ENCODE measurements around the gene SRSF1.

Gene SRSF1

GRCh38 chr17:57971572-57971971 is 35.5 kb downstream of the SRSF1 start:
- H3K4me3 ChIP-seq (ENCODE audit: low read length): no peak overlapping the region

DNA sequence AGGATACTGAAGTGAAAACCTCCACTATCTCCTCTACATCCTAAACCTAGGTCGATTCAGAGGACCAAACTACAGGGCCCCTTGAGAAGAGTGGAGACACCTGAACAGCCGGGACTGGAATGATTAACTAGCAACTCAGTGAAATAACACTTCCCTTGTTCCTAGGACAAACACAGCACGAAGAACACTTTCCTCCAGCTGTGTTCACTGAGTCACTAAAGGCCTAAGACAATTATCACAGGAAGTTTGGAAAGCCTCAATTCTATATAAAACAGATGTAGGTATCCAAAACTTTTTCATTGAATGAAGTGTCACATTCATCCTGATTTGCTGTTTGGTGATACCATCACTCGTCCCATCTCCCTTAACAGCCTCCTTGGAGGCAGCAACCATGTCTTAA is 36.3 kb downstream of the SRSF1 start:
- Histone ChIP-seq H3K27ac (ENCODE audit: low read length) (no peak overlapping the region), H3K36me3 (replicated peaks; ENCODE audit: insufficient read depth, low read length) (no peaks in the 10 kb centered on the region), H3K79me2 (ENCODE audit: low read length) (no peaks in the 10 kb centered on the region), H3K9me3 (replicated peaks; ENCODE audit: insufficient read depth, low read length) (no peaks in the 10 kb centered on the region), H3K27me3 (replicated peaks; ENCODE audit: insufficient read depth, low read length) (peaks cover 8% of the 10 kb centered on the region; the same call in 1 of the 2 replicates), H2AFZ (ENCODE audit: low read length) (no peak overlapping the region), H4K20me1 (ENCODE audit: insufficient read depth, low read length) (no peaks in the 10 kb centered on the region), H3K4me3 (ENCODE audit: low read length) (no peak overlapping the region), H3K9me2 (replicated peaks; ENCODE audit: insufficient read depth, low read length) (no peaks in the 10 kb centered on the region), H3K9ac (ENCODE audit: low read length) (no peak overlapping the region), H3F3A (ENCODE audit: insufficient read depth, low read length) (no peaks in the 10 kb centered on the region), H3K4me1 (ENCODE audit: low read length) (no peaks in the 10 kb centered on the region), H3K4me2 (ENCODE audit: low read depth, low read length) (no peak overlapping the region)
- DNase-seq: no peak
- TF ChIP-seq EZH2 (optimal IDR thresholded peaks at IDR 0.05; ENCODE audit: low read depth, low read length): no peak
- TF ChIP-seq EZH2phosphoT487 (IDR thresholded peaks at IDR 0.05; ENCODE audit: low read length): no peak
- TF ChIP-seq CTCF (IDR thresholded peaks at IDR 0.05; ENCODE audit: low read length): no peak

More at GRCh38 chr17:57971572-57971971, 35.5 kb downstream of the SRSF1 start:
- TF ChIP-seq CTCF (IDR thresholded peaks at IDR 0.05; ENCODE audit: low read length) (no peak), EZH2 (optimal IDR thresholded peaks at IDR 0.05; ENCODE audit: low read depth, low read length) (no peak), EZH2phosphoT487 (IDR thresholded peaks at IDR 0.05; ENCODE audit: low read length) (no peak)
- peaks cover 8% of the 10 kb centered on the region; the same call in 1 of the 2 replicates for H3K27me3 ChIP-seq (replicated peaks; ENCODE audit: insufficient read depth, low read length)
- no peaks in the 10 kb centered on the region; the same call in 1 of the 2 replicates for H3K36me3 ChIP-seq (replicated peaks; ENCODE audit: insufficient read depth, low read length)
- no peaks in the 10 kb centered on the region for H4K20me1 ChIP-seq (ENCODE audit: insufficient read depth, low read length)
- no peak overlapping the region for H3K27ac ChIP-seq (ENCODE audit: low read length)
- no peaks in the 10 kb centered on the region for H3K9me2 ChIP-seq (replicated peaks; ENCODE audit: insufficient read depth, low read length)
- no peaks in the 10 kb centered on the region for H3F3A ChIP-seq (ENCODE audit: insufficient read depth, low read length)
- H3K9ac ChIP-seq (ENCODE audit: low read length): no peak overlapping the region
- no peak overlapping the region for H2AFZ ChIP-seq (ENCODE audit: low read length)
- DNase-seq: no peak
- H3K9me3 ChIP-seq (replicated peaks; ENCODE audit: insufficient read depth, low read length): no peaks in the 10 kb centered on the region
- no peaks in the 10 kb centered on the region for H3K79me2 ChIP-seq (ENCODE audit: low read length)
- H3K4me2 ChIP-seq (ENCODE audit: low read depth, low read length): no peak overlapping the region
- no peaks in the 10 kb centered on the region for H3K4me1 ChIP-seq (ENCODE audit: low read length)

DNA sequence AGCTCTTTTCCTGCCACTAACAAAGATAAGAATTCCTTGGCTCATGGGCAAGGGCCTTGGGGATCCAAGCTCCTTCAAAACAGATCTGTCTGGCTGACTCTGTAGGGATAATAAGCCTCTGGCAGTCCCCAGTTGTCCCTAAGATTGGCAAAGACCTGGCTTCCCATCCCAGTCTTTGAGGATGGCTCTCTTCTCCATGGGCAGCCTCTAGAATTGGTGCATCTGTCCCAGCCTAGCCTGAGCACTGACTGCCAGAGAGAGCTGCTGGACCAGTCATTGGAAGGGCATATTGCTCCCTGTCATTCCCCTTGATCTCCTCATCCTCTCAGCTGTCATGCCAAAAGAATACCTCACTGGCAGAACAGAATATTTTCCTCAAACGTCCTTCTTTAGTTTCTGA is 38.6 kb downstream of the SRSF1 start:
- Histone ChIP-seq H3K9me2 (replicated peaks; ENCODE audit: insufficient read depth, low read length) (no peaks in the 10 kb centered on the region), H3K9me3 (replicated peaks; ENCODE audit: insufficient read depth, low read length) (no peaks in the 10 kb centered on the region), H3K4me3 (ENCODE audit: low read length) (no peak overlapping the region), H2AFZ (ENCODE audit: low read length) (no peak overlapping the region), H4K20me1 (ENCODE audit: insufficient read depth, low read length) (no peaks in the 10 kb centered on the region), H3K4me2 (ENCODE audit: low read depth, low read length) (no peak overlapping the region), H3K27ac (ENCODE audit: low read length) (no peak overlapping the region), H3K9ac (ENCODE audit: low read length) (no peak overlapping the region), H3F3A (ENCODE audit: insufficient read depth, low read length) (no peaks in the 10 kb centered on the region), H3K36me3 (replicated peaks; ENCODE audit: insufficient read depth, low read length) (no peaks in the 10 kb centered on the region), H3K4me1 (ENCODE audit: low read length) (no peaks in the 10 kb centered on the region), H3K27me3 (replicated peaks; ENCODE audit: insufficient read depth, low read length) (peaks cover 8% of the 10 kb centered on the region; the same call in 1 of the 2 replicates), H3K79me2 (ENCODE audit: low read length) (no peaks in the 10 kb centered on the region)
- no peak for DNase-seq
- TF ChIP-seq EZH2phosphoT487 (IDR thresholded peaks at IDR 0.05; ENCODE audit: low read length) (no peak), CTCF (IDR thresholded peaks at IDR 0.05; ENCODE audit: low read length) (no peak), EZH2 (optimal IDR thresholded peaks at IDR 0.05; ENCODE audit: low read depth, low read length) (no peak)

All from MM.1S (cell line).